CD14-positive monocyte (primary cell): ENCODE data around the gene DNAJC18. TPM values are rescaled to one million over a fixed set of nuclear protein-coding genes. Genes with fewer than 3 reads are reported as not detected.
A peak's percentile ranks its signal among the peaks of the same experiment; 100 is the strongest.

Experiments used
- DNase-seq, 3 donors: peaks; one replicate each; pipeline ENCODE4 v3.0.0-alpha.2; 2011 to 2022
- H2AFZ ChIP-seq: 2 replicates; pipeline ENCODE4 v1.6.0; 2012; ENCODE audit warnings: mild to moderate bottlenecking, low read depth, low read length, inconsistent platforms; ENCODE audit not compliant: insufficient read depth, poor library complexity, severe bottlenecking
- H3K27ac ChIP-seq, 2 donors: 1 replicate in 1 of 2; 2 replicates in 1 of 2; pipeline ENCODE4 v1.5.1; 2012 to 2013; ENCODE audit warnings: low read length in 2 of 2, control low read depth in 1 of 2, inconsistent platforms in 1 of 2, low read depth in 1 of 2, mild to moderate bottlenecking in 1 of 2
- H3K27me3 ChIP-seq, 2 donors: one replicate each; pipeline versions ENCODE4 v1.6.0 to v1.6.1; 2011 to 2013; ENCODE audit warnings: low read length in 2 of 2; ENCODE audit not compliant: control insufficient read depth in 2 of 2, insufficient read depth in 2 of 2
- H3K36me3 ChIP-seq, 2 donors: replicated peaks in 1 of 2; 1 replicate in 1 of 2; 2 replicates in 1 of 2; pipeline versions ENCODE4 v1.5.1 to v1.6.1; 2012 to 2013; ENCODE audit warnings: low read length in 2 of 2, control low read depth in 1 of 2, inconsistent platforms in 1 of 2, mild to moderate bottlenecking in 1 of 2; ENCODE audit not compliant: insufficient read depth in 2 of 2, control insufficient read depth in 1 of 2
- H3K4me1 ChIP-seq, 2 donors: 1 replicate in 1 of 2; 2 replicates in 1 of 2; pipeline versions ENCODE4 v1.5.1 to v1.6.1; 2012 to 2013; ENCODE audit warnings: low read length in 2 of 2, control low read depth in 1 of 2, inconsistent platforms in 1 of 2, mild to moderate bottlenecking in 1 of 2, moderate library complexity in 1 of 2; ENCODE audit not compliant: insufficient read depth in 2 of 2, control insufficient read depth in 1 of 2
- H3K4me2 ChIP-seq: replicated peaks from 2 replicates; pipeline ENCODE3; 2012; ENCODE audit warnings: low read length, moderate library complexity, mild to moderate bottlenecking; ENCODE audit not compliant: poor library complexity, severe bottlenecking; ENCODE audit errors: extremely low read depth
- H3K4me3 ChIP-seq, 3 experiments: fragments of 200-600 bp in 1 of 3; sonication (generic) in 1 of 3; replicated peaks in 1 of 3; 1 replicate in 2 of 3; 2 replicates in 1 of 3; pipeline ENCODE4 v1.5.1; 2011 to 2013; ENCODE audit warnings: low read length in 3 of 3, mild to moderate bottlenecking in 3 of 3, control low read depth in 2 of 3, low read depth in 2 of 3, inconsistent platforms in 1 of 3, moderate library complexity in 1 of 3
- H3K79me2 ChIP-seq: 2 replicates; pipeline ENCODE4 v1.6.0; 2012; ENCODE audit warnings: mild to moderate bottlenecking, control low read depth, inconsistent platforms, low read length, moderate library complexity; ENCODE audit not compliant: insufficient read depth
- H3K9ac ChIP-seq: 2 replicates; pipeline ENCODE4 v1.6.0; 2017; ENCODE audit warnings: low read length, mild to moderate bottlenecking; ENCODE audit not compliant: insufficient read depth, poor library complexity, severe bottlenecking
- H3K9me3 ChIP-seq, 2 donors: replicated peaks in 1 of 2; 1 replicate in 1 of 2; 2 replicates in 1 of 2; pipeline versions ENCODE4 v1.5.1 to v1.6.1; 2012 to 2013; ENCODE audit warnings: low read length in 2 of 2, control low read depth in 1 of 2; ENCODE audit not compliant: control insufficient read depth in 1 of 2, insufficient read depth in 1 of 2
- H4K20me1 ChIP-seq: 2 replicates; pipeline ENCODE4 v1.6.0; 2012; ENCODE audit warnings: mild to moderate bottlenecking, low read length, control low read depth, moderate library complexity; ENCODE audit not compliant: insufficient read depth
- H3K27ac Mint-ChIP-seq, 7 donors: one replicate each; pipeline ENCODE4 v1.8.0; 2020; ENCODE audit warnings: mild to moderate bottlenecking in 7 of 7, mixed read lengths in 7 of 7, moderate library complexity in 6 of 7, inconsistent platforms in 2 of 7
- H3K27me3 Mint-ChIP-seq, 3 donors: one replicate each; pipeline ENCODE4 v1.8.0; 2021 to 2022; ENCODE audit warnings: low read depth in 3 of 3, mild to moderate bottlenecking in 3 of 3, mixed read lengths in 3 of 3, moderate library complexity in 3 of 3, inconsistent platforms in 1 of 3
- H3K36me3 Mint-ChIP-seq, 2 donors: one replicate each; pipeline ENCODE4 v1.8.0; 2020; ENCODE audit warnings: mixed read lengths in 2 of 2, inconsistent platforms in 1 of 2, mild to moderate bottlenecking in 1 of 2
- H3K4me1 Mint-ChIP-seq: one replicate; pipeline ENCODE4 v1.8.0; 2020; ENCODE audit warnings: mild to moderate bottlenecking, mixed read lengths
- H3K4me3 Mint-ChIP-seq, 2 donors: one replicate each; pipeline ENCODE4 v1.8.0; 2020; ENCODE audit warnings: mild to moderate bottlenecking in 2 of 2, mixed read lengths in 2 of 2, moderate library complexity in 1 of 2
- H3K9me3 Mint-ChIP-seq, 7 donors: one replicate each; pipeline ENCODE4 v1.8.0; 2020 to 2022; ENCODE audit warnings: mixed read lengths in 7 of 7, mild to moderate bottlenecking in 6 of 7, moderate library complexity in 6 of 7, inconsistent platforms in 2 of 7
- CTCF ChIP-seq: fragments of 200-600 bp; IDR thresholded peaks from one replicate; pipeline ENCODE4 v1.8.0; 2022; ENCODE audit warnings: antibody characterized with exemption, mild to moderate bottlenecking
- WGBS: methylation state at CpG from one replicate; pipeline ENCODE4 v1.1.5; 2013; ENCODE audit warnings: missing lambda C conversion rate; ENCODE audit not compliant: insufficient coverage; 5-methylcytosine and 5-hydroxymethylcytosine counted together
- intact Hi-C, 2 donors: fragments of 100-400 bp; cut with micrococcal nuclease; formaldehyde crosslinking; loops; one replicate each; pipeline versions ENCODE4 v1.15.0 to v1.15.1; 2023
- polyA plus RNA-seq, 3 donors: library from polyadenylated mRNA; depleted of rRNA in 1 of 3; unstranded in 2 of 3; stranded (reverse) in 1 of 3; fragments of 300-500 nt in 2 of 3; fragments of >200 nt in 1 of 3; fragmentation: Illumina TruSeq in 2 of 3; gene quantifications; 1 replicate in 2 of 3; 2 replicates in 1 of 3; pipeline ENCODE4 v1.2.3, GENCODE V29; 2012 to 2021

The DNAJC18 gene
- polyA plus RNA-seq, 3 donors: 0.87 to 2.6 (median 2.2) TPM

DNA sequence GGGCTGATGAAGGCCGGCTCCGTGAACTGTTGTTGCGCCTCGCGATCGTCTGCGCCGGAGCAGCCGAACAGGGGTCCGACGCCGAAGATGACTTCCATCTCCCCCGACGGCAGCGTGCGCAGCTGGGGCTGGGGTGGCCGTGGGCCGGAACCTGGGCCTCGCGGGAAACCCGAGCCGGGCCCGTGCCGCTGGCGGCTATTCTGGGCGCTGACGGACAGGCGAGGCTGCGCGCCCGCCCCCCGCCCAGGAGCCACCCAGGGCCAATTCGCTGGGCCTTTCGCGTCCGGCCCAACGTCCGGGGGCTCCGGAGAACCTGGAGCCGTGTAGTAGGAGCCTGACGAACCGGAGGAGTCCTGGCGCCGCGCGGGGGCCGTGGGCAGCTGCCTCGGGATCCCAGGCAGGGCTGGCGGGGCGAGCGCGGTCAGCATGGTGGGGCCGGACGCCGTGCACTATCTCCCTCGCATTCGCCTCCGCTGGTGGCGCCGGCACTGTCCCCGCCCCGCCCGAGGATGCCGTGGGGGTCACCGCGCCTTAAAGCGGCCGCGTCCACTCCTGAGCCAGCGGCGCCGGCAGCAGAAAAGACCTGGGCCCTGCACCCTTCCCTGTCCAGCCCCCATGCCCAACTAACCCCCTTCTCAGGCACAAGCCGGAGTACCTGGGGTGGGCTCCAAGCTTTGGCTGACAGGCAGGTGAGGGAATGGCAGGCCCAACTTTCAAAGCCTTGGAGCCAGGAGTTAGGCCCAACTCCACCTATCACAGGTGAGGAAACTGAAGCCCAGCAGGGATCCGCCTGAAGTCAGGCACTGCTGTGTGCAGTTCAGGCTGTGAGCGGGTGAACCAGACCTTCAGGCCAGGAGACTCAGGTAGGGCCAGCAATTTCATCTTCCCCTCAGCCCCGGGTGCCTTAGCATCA, 44.4 kb downstream of the DNAJC18 start, which contains the start of gene PROB1:
PROB1 (minus strand) TSS at position 451 of the 913 bp plus-strand sequence; CDS start at position 428, 23 bp downstream.
- Histone ChIP-seq H3K9me3 (peaks cover 0 to 5% of the 10 kb centered on the region in 2 donors), H3K27me3 (peaks cover 12 to 41% of the 10 kb centered on the region in 2 donors), H3K79me2 (no peaks in the 10 kb centered on the region), H3K9ac (peak within 1 kb of the TSS; percentile 42), H3K4me3 (peak within 1 kb of the TSS in 2 of 3 experiments; percentile 54 to 82), H2AFZ (peak within 1 kb of the TSS; percentile 96), H3K27ac (no peak within 1 kb of the TSS), H3K4me2 (peak within 1 kb of the TSS; percentile 89), H3K4me1 (peaks cover 25 to 33% of the 10 kb centered on the region in 2 donors), H3K36me3 (no peaks in the 10 kb centered on the region), H4K20me1 (no peaks in the 10 kb centered on the region)
- intact Hi-C loops: no loop called here
- H3K4me3 Mint-ChIP-seq: peak within 1 kb of the TSS; percentile 89 to 94
- WGBS: 86% methylated on average over 73 of the region's 76 CpGs
- H3K27me3 Mint-ChIP-seq: peaks cover 40 to 57% (median 45%) of the 10 kb centered on the region in 3 donors
- no peak for DNase-seq
- peak; percentile 36 for TF ChIP-seq CTCF
- peaks cover 5% of the 10 kb centered on the region in 2 donors for H3K36me3 Mint-ChIP-seq
- no peak within 1 kb of the TSS for H3K27ac Mint-ChIP-seq
- peaks cover 33% of the 10 kb centered on the region for H3K4me1 Mint-ChIP-seq
- H3K9me3 Mint-ChIP-seq: peaks cover 0 to 9% (median 5%) of the 10 kb centered on the region in 7 donors

DNA sequence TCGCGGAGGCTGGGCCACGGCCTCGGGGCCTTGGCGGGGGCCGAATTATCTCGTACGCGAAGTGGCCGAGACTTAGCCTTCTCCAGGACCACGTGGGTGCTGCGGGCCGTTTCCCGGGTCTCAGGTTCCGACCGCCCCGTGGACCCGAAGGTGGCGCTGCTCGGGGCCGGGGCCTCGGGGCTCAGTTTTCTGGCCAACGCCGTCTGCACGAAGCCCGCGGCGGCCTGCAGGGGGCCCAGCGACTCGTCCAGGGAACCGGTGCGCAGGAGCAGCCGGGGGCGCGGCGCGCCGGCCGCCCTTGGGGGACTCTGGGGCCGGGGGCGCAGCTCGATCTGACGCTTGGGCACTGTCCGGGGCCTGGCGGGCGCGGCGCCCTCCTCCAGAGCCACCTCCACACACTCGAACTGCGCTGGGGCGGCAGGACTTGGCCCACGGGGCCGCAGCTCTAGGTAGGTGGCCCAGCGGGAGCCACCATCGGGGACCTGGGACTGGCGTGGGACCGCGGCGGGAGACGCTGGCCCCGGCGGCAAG, 45.1 kb downstream of the DNAJC18 start:
- Histone ChIP-seq H3K9ac (peak overlapping the region; percentile 42), H3K27me3 (peaks cover 12 to 41% of the 10 kb centered on the region in 2 donors), H3K79me2 (no peaks in the 10 kb centered on the region), H3K9me3 (peaks cover 0 to 5% of the 10 kb centered on the region in 2 donors), H4K20me1 (no peaks in the 10 kb centered on the region), H3K4me3 (peak overlapping the region in 1 of 3 experiments; percentile 82), H3K4me1 (peaks cover 25 to 33% of the 10 kb centered on the region in 2 donors), H3K27ac (no peak overlapping the region), H3K36me3 (no peaks in the 10 kb centered on the region), H2AFZ (peak overlapping the region; percentile 96), H3K4me2 (peak overlapping the region; percentile 89)
- Mint-ChIP-seq H3K27me3 (peaks cover 47 to 63% (median 48%) of the 10 kb centered on the region in 3 donors), H3K36me3 (peaks cover 5% of the 10 kb centered on the region in 2 donors), H3K27ac (no peak overlapping the region), H3K4me3 (peak overlapping the region; percentile 89 to 94), H3K4me1 (peaks cover 37% of the 10 kb centered on the region), H3K9me3 (peaks cover 0 to 9% (median 5%) of the 10 kb centered on the region in 7 donors)
- TF ChIP-seq CTCF: peak; percentile 82
- 14% methylated on average over 61 of the region's 62 CpGs for WGBS
- intact Hi-C loops: no loop called here
- peak in 1 of 3 donors; percentile 46 for DNase-seq
